Hepatocyte (in vitro differentiated cells): ENCODE results near the gene KHDRBS2. TPM values are rescaled to one million over a fixed set of nuclear protein-coding genes. Genes with fewer than 3 reads are reported as not detected.
A peak's percentile ranks its signal among the peaks of the same experiment; 100 is the strongest.

Source experiments
- DNase-seq: peaks from one replicate; pipeline ENCODE4 v3.0.0-alpha.2; 2016; ENCODE audit warnings: low spot score
- H2AFZ ChIP-seq: fragments of 200-600 bp; sonication (generic); 2 replicates; pipeline ENCODE4 v1.6.0; 2016; ENCODE audit warnings: antibody characterized with exemption, mild to moderate bottlenecking
- H3K27ac ChIP-seq: fragments of 200-600 bp; sonication (generic); 2 replicates; pipeline ENCODE4 v1.5.1; 2016; ENCODE audit warnings: mild to moderate bottlenecking
- H3K27me3 ChIP-seq: fragments of 200-600 bp; sonication (generic); 2 replicates; pipeline ENCODE4 v1.6.1; 2016
- H3K36me3 ChIP-seq: fragments of 200-600 bp; sonication (generic); replicated peaks from 2 replicates; pipeline ENCODE4 v1.5.1; 2016; ENCODE audit warnings: low read depth; ENCODE audit not compliant: insufficient read depth
- H3K4me1 ChIP-seq: fragments of 200-600 bp; sonication (generic); 2 replicates; pipeline ENCODE4 v1.5.1; 2016; ENCODE audit warnings: mild to moderate bottlenecking, moderate library complexity; ENCODE audit not compliant: insufficient read depth
- H3K4me2 ChIP-seq: fragments of 200-600 bp; sonication (generic); 2 replicates; pipeline ENCODE4 v1.6.0; 2016
- H3K4me3 ChIP-seq: fragments of 200-600 bp; sonication (generic); 2 replicates; pipeline ENCODE4 v1.5.1; 2016; ENCODE audit warnings: mild to moderate bottlenecking
- H3K79me2 ChIP-seq: fragments of 200-600 bp; sonication (generic); 2 replicates; pipeline ENCODE4 v1.6.0; 2017; ENCODE audit warnings: mild to moderate bottlenecking
- H3K9me2 ChIP-seq: fragments of 200-600 bp; sonication (generic); replicated peaks from 2 replicates; pipeline ENCODE4 v1.6.0; 2017; ENCODE audit warnings: mild to moderate bottlenecking; ENCODE audit not compliant: insufficient read depth
- H3K9me3 ChIP-seq: fragments of 200-600 bp; sonication (generic); 2 replicates; pipeline ENCODE4 v1.5.1; 2016; ENCODE audit warnings: low read depth, mild to moderate bottlenecking
- H4K20me1 ChIP-seq: fragments of 200-600 bp; sonication (generic); 2 replicates; pipeline ENCODE4 v1.6.0; 2016; ENCODE audit warnings: mild to moderate bottlenecking; ENCODE audit not compliant: insufficient read depth, poor library complexity, severe bottlenecking
- CTCF ChIP-seq: fragments of 200-600 bp; sonication (generic); IDR thresholded peaks from 2 replicates; pipeline ENCODE4 v1.5.1; 2016; ENCODE audit warnings: antibody characterized with exemption, mild to moderate bottlenecking; ENCODE audit not compliant: poor library complexity
- EZH2 ChIP-seq: fragments of 200-600 bp; sonication (generic); IDR thresholded peaks from 2 replicates; pipeline ENCODE4 v1.6.1; 2016; ENCODE audit warnings: antibody characterized with exemption, mild to moderate bottlenecking, borderline replicate concordance
- EZH2phosphoT487 ChIP-seq: fragments of 200-600 bp; sonication (generic); IDR thresholded peaks from one replicate; pipeline ENCODE4 v1.6.1; 2018; ENCODE audit warnings: antibody characterized with exemption, mild to moderate bottlenecking, low read depth, moderate library complexity; ENCODE audit not compliant: unreplicated experiment, severe bottlenecking
- WGBS: methylation state at CpG from one replicate; pipeline ENCODE4 v1.1.6; 2016; ENCODE audit warnings: low lambda C conversion rate; ENCODE audit errors: missing lambda C conversion rate; 5-methylcytosine and 5-hydroxymethylcytosine counted together
- polyA plus RNA-seq: library from polyadenylated mRNA; unstranded; fragments of >200 nt; fragmentation: Nextera tagmentation; extraction: Ambion mirVana; gene quantifications from 2 replicates; pipeline ENCODE4 v1.2.1, GENCODE V29; 2016
- total RNA-seq: library from RNA; depleted of rRNA; stranded (reverse); fragments of >200 nt; gene quantifications from 2 replicates; pipeline ENCODE4 v1.2.3, GENCODE V29; 2014

KHDRBS2 gene
- total and polyA plus RNA-seq, 2 experiments from 2014 or later: 5.9 to 12.3 TPM

GRCh38 chr6:61950811-61951210 lies 335.2 kb downstream of the KHDRBS2 start:
- Histone ChIP-seq H3K27me3 (no peaks in the 10 kb centered on the region), H3K27ac (no peak overlapping the region), H3K9me3 (no peaks in the 10 kb centered on the region), H3K36me3 (no peaks in the 10 kb centered on the region), H3K4me3 (no peak overlapping the region), H2AFZ (no peak overlapping the region), H3K79me2 (no peaks in the 10 kb centered on the region), H3K4me1 (peaks cover 21% of the 10 kb centered on the region), H3K9me2 (no peaks in the 10 kb centered on the region), H4K20me1 (no peaks in the 10 kb centered on the region), H3K4me2 (no peak overlapping the region)
- WGBS: 94% methylated on average over 1 of the region's 1 CpG
- no peak for DNase-seq
- TF ChIP-seq CTCF: no peak
- TF ChIP-seq EZH2phosphoT487: no peak
- no peak for TF ChIP-seq EZH2

GRCh38 chr6:61949971-61950370 lies 336.1 kb downstream of the KHDRBS2 start:
- Histone ChIP-seq H3K4me2 (no peak overlapping the region), H4K20me1 (no peaks in the 10 kb centered on the region), H3K27me3 (no peaks in the 10 kb centered on the region), H3K79me2 (no peaks in the 10 kb centered on the region), H3K4me1 (peaks cover 21% of the 10 kb centered on the region), H3K36me3 (no peaks in the 10 kb centered on the region), H3K9me2 (no peaks in the 10 kb centered on the region), H2AFZ (no peak overlapping the region), H3K27ac (no peak overlapping the region), H3K9me3 (no peaks in the 10 kb centered on the region), H3K4me3 (no peak overlapping the region)
- 65% methylated on average over 1 of the region's 1 CpG for WGBS
- DNase-seq: no peak
- TF ChIP-seq EZH2phosphoT487 (no peak), EZH2 (no peak), CTCF (no peak)

GRCh38 chr6:61949161-61949560 lies 336.9 kb downstream of the KHDRBS2 start:
- Histone ChIP-seq H4K20me1 (no peaks in the 10 kb centered on the region), H3K36me3 (no peaks in the 10 kb centered on the region), H3K4me2 (no peak overlapping the region), H3K27me3 (no peaks in the 10 kb centered on the region), H3K4me3 (no peak overlapping the region), H3K9me3 (no peaks in the 10 kb centered on the region), H2AFZ (no peak overlapping the region), H3K27ac (no peak overlapping the region), H3K4me1 (peaks cover 21% of the 10 kb centered on the region), H3K79me2 (no peaks in the 10 kb centered on the region), H3K9me2 (no peaks in the 10 kb centered on the region)
- DNase-seq: peak; percentile 8
- TF ChIP-seq CTCF (no peak), EZH2phosphoT487 (no peak), EZH2 (no peak)

GRCh38 chr6:61947311-61947947 lies 338.6 kb downstream of the KHDRBS2 start:
- H3K36me3 ChIP-seq: no peaks in the 10 kb centered on the region
- no peak overlapping the region for H3K27ac ChIP-seq
- peaks cover 7% of the 10 kb centered on the region for H3K4me1 ChIP-seq
- no peak overlapping the region for H2AFZ ChIP-seq
- no peaks in the 10 kb centered on the region for H3K9me3 ChIP-seq
- no peak for TF ChIP-seq EZH2phosphoT487
- no peak for TF ChIP-seq EZH2
- no peak for TF ChIP-seq CTCF
- DNase-seq: no peak
- no peaks in the 10 kb centered on the region for H3K79me2 ChIP-seq
- no peaks in the 10 kb centered on the region for H4K20me1 ChIP-seq
- H3K4me2 ChIP-seq: no peak overlapping the region
- no peaks in the 10 kb centered on the region for H3K9me2 ChIP-seq
- H3K4me3 ChIP-seq: no peak overlapping the region
- H3K27me3 ChIP-seq: no peaks in the 10 kb centered on the region
